GM18505 (cell line): Measurements from ENCODE around the gene TMEM184B.

ENCODE experiments used
- ATAC-seq: cut with Tn5 transposase; IDR thresholded peaks from one replicate; pipeline ENCODE4 v1.9.1; 2021; ENCODE audit not compliant: unreplicated experiment
- POLR2A ChIP-seq: IDR thresholded peaks from 4 replicates; pipeline ENCODE4 v1.6.1; 2011; ENCODE audit warnings: borderline replicate concordance; ENCODE audit not compliant: insufficient read depth, insufficient read length; ENCODE audit errors: extremely low read depth

The TMEM184B gene

DNA sequence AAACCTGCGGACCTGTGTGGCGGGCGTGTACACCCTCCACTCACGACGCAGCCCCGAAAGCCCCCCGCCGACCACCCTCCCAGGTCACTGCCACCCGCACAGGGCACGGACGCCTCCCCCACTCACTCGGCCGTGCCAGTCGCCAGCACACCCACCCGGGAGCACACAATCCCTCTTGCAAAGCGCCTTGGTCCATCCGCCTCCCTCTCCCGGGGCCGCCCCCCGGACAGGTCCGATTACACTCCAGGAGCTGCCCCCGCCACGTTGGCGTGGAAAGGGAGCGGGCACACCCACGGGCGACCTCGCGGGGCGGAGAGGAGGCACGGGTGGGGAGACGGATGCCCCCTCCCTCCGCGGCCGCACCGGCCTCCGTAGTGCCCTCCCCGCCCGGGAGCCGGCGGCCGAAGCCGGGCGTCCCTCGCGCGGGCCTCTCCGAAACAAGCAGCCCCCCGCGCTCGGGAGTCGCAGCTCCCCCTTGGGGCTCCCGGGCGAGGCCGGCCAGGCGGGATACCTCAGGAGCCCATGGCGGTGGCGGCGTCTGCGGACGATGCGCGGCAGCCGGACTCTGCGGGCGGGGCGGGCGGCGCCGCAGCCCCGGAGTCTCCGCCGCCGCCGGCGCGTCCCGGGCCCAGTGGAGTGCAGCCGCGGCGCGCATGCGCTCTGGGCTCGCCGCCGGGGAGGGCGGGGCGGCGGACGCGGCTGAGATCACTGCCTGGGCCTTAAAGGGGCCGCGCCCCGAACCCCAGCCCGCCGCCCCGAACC lies at the start of gene TMEM184B:
Gene TMEM184B, minus strand, starts transcription at position 638 of the 762 bp plus-strand sequence. CDS start 25,049 bp downstream, outside the sequence.
- peak; percentile 86 for ATAC-seq
- TF ChIP-seq POLR2A = peak; percentile 73

- ATAC-seq = no peak
- TF ChIP-seq POLR2A = no peak
These were observed 48.0 kb upstream of the TMEM184B start for GRCh38 chr22:38320605-38321402.

GRCh38 chr22:38318792-38319773 lies 46.3 kb upstream of the TMEM184B start:
- no peak for TF ChIP-seq POLR2A
- no peak for ATAC-seq

- ATAC-seq = no peak
These were observed 45.3 kb upstream of the TMEM184B start for GRCh38 chr22:38317995-38318715.

GRCh38 chr22:38317122-38317994 lies 44.5 kb upstream of the TMEM184B start, which contains the start of gene CSNK1E:
Gene CSNK1E (minus strand): TSS chr22:38317433. CDS start chr22:38314157, 3,276 bp downstream.
- peak; percentile 38 for ATAC-seq
- TF ChIP-seq POLR2A = no peak

More at GRCh38 chr22:38317995-38318715, 45.3 kb upstream of the TMEM184B start:
- no peak for TF ChIP-seq POLR2A

- peak; percentile 27 for ATAC-seq
- no peak for TF ChIP-seq POLR2A
These were observed 43.7 kb upstream of the TMEM184B start for GRCh38 chr22:38316364-38317121.

DNA sequence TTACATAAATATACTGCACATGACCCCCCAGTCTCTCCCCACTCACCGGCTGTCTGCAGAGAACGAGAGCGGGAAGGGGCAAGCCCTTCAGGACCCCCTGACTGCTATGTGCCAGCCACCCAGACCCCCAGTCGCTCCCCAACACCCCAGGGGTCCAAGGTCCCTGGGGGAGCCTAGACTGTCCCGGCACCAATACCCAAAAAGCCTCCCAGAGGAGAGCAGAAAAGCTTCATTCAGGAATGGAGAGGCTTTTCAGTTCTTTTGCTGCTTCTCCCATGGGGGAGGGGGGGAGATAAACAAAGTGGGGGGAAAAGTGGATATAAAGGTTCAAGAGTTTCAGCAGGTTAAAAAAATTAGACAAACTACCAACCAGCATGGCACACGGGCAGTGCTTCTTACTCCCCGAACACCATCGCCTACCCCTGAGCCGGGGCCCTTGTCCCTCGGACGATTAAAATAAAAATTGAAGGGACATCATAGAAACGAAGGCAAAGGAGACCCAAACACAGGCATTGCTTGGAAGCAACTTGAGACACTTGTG lies 43.1 kb upstream of the TMEM184B start:
- TF ChIP-seq POLR2A = no peak
- ATAC-seq = no peak

DNA sequence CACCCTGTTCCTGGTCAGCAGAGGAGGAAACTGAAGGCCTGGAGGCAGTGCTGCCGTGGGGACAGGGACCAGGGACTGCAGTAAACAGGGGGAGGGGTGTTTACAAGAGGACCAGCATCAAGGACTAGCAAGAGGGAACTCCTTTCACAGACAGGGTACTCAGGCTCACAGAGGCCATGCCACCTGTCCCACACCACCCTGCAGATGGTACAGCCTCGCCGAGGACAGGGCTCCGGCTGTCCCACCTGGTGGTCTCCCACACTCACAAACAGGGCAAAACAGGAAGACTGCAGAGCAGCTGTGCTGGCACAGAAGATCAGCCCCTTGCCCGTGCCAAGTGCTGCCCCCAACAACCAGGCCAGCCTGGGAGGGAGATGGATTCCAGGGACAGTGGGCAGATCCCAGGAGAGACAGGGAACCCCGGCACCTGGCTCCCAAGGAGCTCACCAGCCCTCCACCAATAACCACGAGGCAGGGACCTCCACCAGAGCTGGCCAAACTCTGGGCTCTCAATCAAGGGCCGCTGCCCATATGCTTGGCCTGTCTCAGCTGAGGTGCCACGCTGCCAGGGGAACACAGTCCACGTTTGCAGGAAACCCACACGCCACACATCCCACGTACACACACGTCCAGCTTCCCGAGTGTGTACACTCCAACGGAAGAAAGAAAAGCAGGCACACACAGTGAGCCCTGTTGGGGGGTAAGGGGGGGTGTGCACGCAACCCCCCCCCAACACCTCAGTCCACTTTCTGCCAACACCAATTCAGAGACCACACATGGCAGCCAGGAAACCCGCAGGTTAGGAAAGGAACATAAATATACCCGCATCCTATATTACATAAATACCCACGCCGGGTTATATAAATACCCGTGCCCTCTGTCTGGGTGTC lies 42.4 kb upstream of the TMEM184B start:
- TF ChIP-seq POLR2A = no peak
- no peak for ATAC-seq

DNA sequence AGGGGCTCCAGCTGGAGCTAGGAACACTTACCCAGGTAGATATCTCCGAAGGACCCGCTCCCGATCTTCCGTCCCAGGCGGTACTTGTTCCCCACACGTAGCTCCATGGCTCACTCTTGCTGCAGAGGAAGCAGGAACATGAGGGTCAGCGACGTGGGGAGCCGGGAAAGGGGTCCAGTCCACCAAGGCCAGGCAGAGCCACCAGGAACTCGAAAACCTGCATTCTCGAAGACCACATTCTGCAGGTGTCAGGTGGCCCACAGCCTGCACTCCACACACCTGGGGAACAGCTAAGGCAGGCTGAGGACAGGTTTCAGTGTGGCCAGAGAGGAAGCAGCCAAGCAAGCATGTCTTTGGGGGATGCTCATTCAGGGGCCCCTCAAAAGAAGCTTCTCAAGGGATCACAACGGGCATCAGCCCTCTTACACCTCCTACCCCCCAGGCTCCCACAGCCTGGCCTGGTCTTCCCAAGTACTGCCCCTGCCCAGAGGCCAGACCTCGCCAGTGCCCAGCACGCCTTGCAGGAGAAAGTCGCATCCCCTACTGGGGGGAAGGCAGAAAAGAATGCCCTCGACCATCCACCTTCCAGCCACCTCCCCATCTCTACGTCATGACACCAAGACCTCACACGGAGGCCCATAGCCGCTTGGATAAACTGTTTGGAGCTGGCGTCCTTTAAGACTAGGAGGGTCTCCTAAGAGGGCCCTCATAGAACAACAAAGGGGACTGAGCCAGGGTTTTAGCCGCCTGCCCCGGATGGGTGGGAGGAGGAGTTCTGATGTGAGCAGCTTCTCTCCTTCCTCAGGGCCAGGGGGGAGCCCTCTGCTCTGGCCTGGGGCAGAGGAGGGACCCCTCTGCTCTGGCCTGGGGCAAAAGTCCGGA lies 41.5 kb upstream of the TMEM184B start:
- TF ChIP-seq POLR2A = no peak

More for the DNA sequence above, 41.5 kb upstream of the TMEM184B start:
- ATAC-seq = no peak
